NCI-H748 (cell line): ENCODE measurements around the gene ZNF512.
"Not testable (repeated sequence)": the region's sequence is repeated elsewhere in the genome, so short reads cannot be mapped to it uniquely, and the experiment has no call there.

ENCODE experiments used
- DNase-seq: peaks from one replicate; lab custom pipeline; 2025; ENCODE audit not compliant: unreplicated experiment; lab: John Stamatoyannopoulos, UW

ZNF512 gene

GRCh38 chr2:27582695-27583389 lies at the start of gene ZNF512:
Gene ZNF512 (plus strand): TSS chr2:27583042. CDS start chr2:27583113, 71 bp downstream.
- DNase-seq: peak; percentile 98

GRCh38 chr2:27537287-27537686 lies 45.6 kb upstream of the ZNF512 start:
- no peak for DNase-seq

GRCh38 chr2:27538839-27539450 lies 43.9 kb upstream of the ZNF512 start:
- DNase-seq: not testable (repeated sequence)

- DNase-seq: not testable (repeated sequence)
Observed at GRCh38 chr2:27539649-27540048, 43.2 kb upstream of the ZNF512 start.

- DNase-seq: no peak
Observed at GRCh38 chr2:27544143-27544821, 38.6 kb upstream of the ZNF512 start.

GRCh38 chr2:27545348-27546141 lies 37.3 kb upstream of the ZNF512 start:
- DNase-seq: no peak

GRCh38 chr2:27549303-27549702 lies 33.5 kb upstream of the ZNF512 start:
- DNase-seq: no peak

- no peak for DNase-seq
Observed at GRCh38 chr2:27551514-27551913, 31.3 kb upstream of the ZNF512 start.

- no peak for DNase-seq
Observed at GRCh38 chr2:27552941-27553340, 29.9 kb upstream of the ZNF512 start.

GRCh38 chr2:27554451-27554850 lies 28.4 kb upstream of the ZNF512 start:
- not testable (repeated sequence) for DNase-seq

GRCh38 chr2:27559228-27559627 lies 23.6 kb upstream of the ZNF512 start:
- no peak for DNase-seq

GRCh38 chr2:27561060-27561459 lies 21.8 kb upstream of the ZNF512 start:
- no peak for DNase-seq

- no peak for DNase-seq
Observed at GRCh38 chr2:27566628-27567027, 16.2 kb upstream of the ZNF512 start.

GRCh38 chr2:27569398-27569797 lies 13.4 kb upstream of the ZNF512 start:
- no peak for DNase-seq

GRCh38 chr2:27571197-27571596 lies 11.6 kb upstream of the ZNF512 start:
- DNase-seq: no peak

- DNase-seq: no peak
Observed at GRCh38 chr2:27571681-27572080, 11.2 kb upstream of the ZNF512 start.

- DNase-seq: no peak
Observed at GRCh38 chr2:27572439-27572838, 10.4 kb upstream of the ZNF512 start.

GRCh38 chr2:27572998-27573429 lies 9.8 kb upstream of the ZNF512 start:
- no peak for DNase-seq

- no peak for DNase-seq
Observed at GRCh38 chr2:27573452-27573851, 9.4 kb upstream of the ZNF512 start.

GRCh38 chr2:27581417-27582128 lies 1.3 kb upstream of the ZNF512 start:
- no peak for DNase-seq
